Parathyroid adenoma (tissue), 2 donors: ENCODE data around the gene YWHAE.

Source experiments
- H2AFZ ChIP-seq: fragments of 300-600 bp; sonication (generic); one replicate; pipeline ENCODE4 v1.7.0; 2017; ENCODE audit warnings: antibody characterized with exemption, mild to moderate bottlenecking
- H3K27ac ChIP-seq: fragments of 300-600 bp; sonication (generic); one replicate; pipeline ENCODE4 v1.7.0; 2017
- H3K27me3 ChIP-seq: fragments of 300-600 bp; sonication (generic); one replicate; pipeline ENCODE4 v1.7.0; 2017; ENCODE audit warnings: low read length; ENCODE audit not compliant: control insufficient read depth, insufficient read depth
- H3K36me3 ChIP-seq: fragments of 300-600 bp; sonication (generic); one replicate; pipeline ENCODE4 v1.7.0; 2017; ENCODE audit warnings: low read length; ENCODE audit not compliant: control insufficient read depth, insufficient read depth
- H3K4me1 ChIP-seq: fragments of 300-600 bp; sonication (generic); one replicate; pipeline ENCODE4 v1.7.0; 2017; ENCODE audit warnings: control low read depth
- H3K4me2 ChIP-seq: fragments of 300-600 bp; sonication (generic); one replicate; pipeline ENCODE4 v1.7.0; 2017; ENCODE audit warnings: low read length
- H3K4me3 ChIP-seq: fragments of 300-600 bp; sonication (generic); one replicate; pipeline ENCODE4 v1.7.0; 2017; ENCODE audit warnings: low read depth, low read length
- H3K79me2 ChIP-seq: fragments of 300-600 bp; sonication (generic); one replicate; pipeline ENCODE4 v1.7.0; 2017; ENCODE audit warnings: control low read depth
- H3K9ac ChIP-seq: fragments of 300-600 bp; sonication (generic); one replicate; pipeline ENCODE4 v1.7.0; 2017; ENCODE audit warnings: mild to moderate bottlenecking
- H3K9me3 ChIP-seq: fragments of 300-600 bp; sonication (generic); one replicate; pipeline ENCODE4 v1.7.0; 2017; ENCODE audit warnings: low read length; ENCODE audit not compliant: control insufficient read depth
- CTCF ChIP-seq: fragments of 300-600 bp; sonication (generic); IDR thresholded peaks from one replicate; pipeline ENCODE4 v1.7.0; 2017; ENCODE audit warnings: antibody characterized with exemption, mild to moderate bottlenecking
- donor health status: primary hyperparathyroidism.

Gene YWHAE

GRCh38 chr17:1344521-1344920 lies 55.5 kb downstream of the YWHAE start:
- Histone ChIP-seq H3K79me2 (peaks cover 41% of the 10 kb centered on the region), H3K4me2 (no peak overlapping the region), H3K27me3 (no peaks in the 10 kb centered on the region), H2AFZ (no peak overlapping the region), H3K9ac (no peak overlapping the region), H3K36me3 (no peaks in the 10 kb centered on the region), H3K9me3 (no peaks in the 10 kb centered on the region), H3K4me1 (no peaks in the 10 kb centered on the region), H3K27ac (no peak overlapping the region), H3K4me3 (no peak overlapping the region)
- TF ChIP-seq CTCF: no peak

GRCh38 chr17:1343554-1343953 lies 56.5 kb downstream of the YWHAE start:
- Histone ChIP-seq H3K4me2 (no peak overlapping the region), H3K4me3 (no peak overlapping the region), H3K9ac (no peak overlapping the region), H3K36me3 (no peaks in the 10 kb centered on the region), H3K27me3 (no peaks in the 10 kb centered on the region), H3K27ac (no peak overlapping the region), H3K79me2 (peaks cover 36% of the 10 kb centered on the region), H3K4me1 (no peaks in the 10 kb centered on the region), H2AFZ (no peak overlapping the region), H3K9me3 (no peaks in the 10 kb centered on the region)
- no peak for TF ChIP-seq CTCF

GRCh38 chr17:1340371-1340770 lies 59.7 kb downstream of the YWHAE start:
- no peak overlapping the region for H3K9ac ChIP-seq
- H3K4me1 ChIP-seq: no peaks in the 10 kb centered on the region
- TF ChIP-seq CTCF: no peak
- peaks cover 31% of the 10 kb centered on the region for H3K79me2 ChIP-seq
- no peak overlapping the region for H3K4me2 ChIP-seq
- no peaks in the 10 kb centered on the region for H3K36me3 ChIP-seq
- no peaks in the 10 kb centered on the region for H3K9me3 ChIP-seq
- H3K27ac ChIP-seq: no peak overlapping the region
- no peak overlapping the region for H3K4me3 ChIP-seq
- no peak overlapping the region for H2AFZ ChIP-seq
- H3K27me3 ChIP-seq: no peaks in the 10 kb centered on the region

- H3K4me1 ChIP-seq: no peaks in the 10 kb centered on the region
- H3K4me2 ChIP-seq: no peak overlapping the region
- no peaks in the 10 kb centered on the region for H3K36me3 ChIP-seq
- no peak overlapping the region for H3K27ac ChIP-seq
- H3K79me2 ChIP-seq: peaks cover 2% of the 10 kb centered on the region
- H2AFZ ChIP-seq: no peak overlapping the region
- no peak overlapping the region for H3K9ac ChIP-seq
- H3K27me3 ChIP-seq: no peaks in the 10 kb centered on the region
- H3K9me3 ChIP-seq: no peaks in the 10 kb centered on the region
- no peak for TF ChIP-seq CTCF
- no peak overlapping the region for H3K4me3 ChIP-seq
Observed at GRCh38 chr17:1331708-1332107, 68.3 kb downstream of the YWHAE start.

- H3K27me3 ChIP-seq: no peaks in the 10 kb centered on the region
- H3K9ac ChIP-seq: no peak overlapping the region
- no peaks in the 10 kb centered on the region for H3K9me3 ChIP-seq
- H2AFZ ChIP-seq: no peak overlapping the region
- H3K4me1 ChIP-seq: no peaks in the 10 kb centered on the region
- H3K79me2 ChIP-seq: peaks cover 2% of the 10 kb centered on the region
- H3K36me3 ChIP-seq: no peaks in the 10 kb centered on the region
- H3K4me3 ChIP-seq: no peak overlapping the region
- H3K27ac ChIP-seq: no peak overlapping the region
- no peak overlapping the region for H3K4me2 ChIP-seq
- TF ChIP-seq CTCF: no peak
Observed at GRCh38 chr17:1329745-1330343, 70.2 kb downstream of the YWHAE start.
